Upper lobe of left lung (tissue), 4 donors: ENCODE measurements around the gene TMEM174.

Source experiments
- EP300 ChIP-seq, 4 donors: sonication (generic); formaldehyde crosslinking; IDR thresholded peaks; one replicate each; pipeline ENCODE4 v1.5.1; 2017; ENCODE audit warnings: antibody characterized with exemption in 4 of 4, control low read depth in 2 of 4
- POLR2A ChIP-seq, 4 donors: fragments of 450-650 bp; IDR thresholded peaks; one replicate each; pipeline ENCODE4 v1.5.1; 2016 to 2017; ENCODE audit warnings: antibody characterized with exemption in 4 of 4, mild to moderate bottlenecking in 2 of 4
- POLR2AphosphoS5 ChIP-seq, 2 donors: sonication (generic); formaldehyde crosslinking; IDR thresholded peaks; one replicate each; pipeline ENCODE4 v1.5.1; 2017; ENCODE audit warnings: antibody characterized with exemption in 2 of 2
- TF ChIP-seq, protein P1 (sequence below), 6 experiments: fragments of 450-650 bp in 4 of 6; fragments of 200-600 bp in 2 of 6; sonication (generic) in 2 of 6; IDR thresholded peaks; one replicate each; pipeline ENCODE4 v1.5.1; 2016 to 2019; ENCODE audit warnings: antibody characterized with exemption in 6 of 6

DNA sequence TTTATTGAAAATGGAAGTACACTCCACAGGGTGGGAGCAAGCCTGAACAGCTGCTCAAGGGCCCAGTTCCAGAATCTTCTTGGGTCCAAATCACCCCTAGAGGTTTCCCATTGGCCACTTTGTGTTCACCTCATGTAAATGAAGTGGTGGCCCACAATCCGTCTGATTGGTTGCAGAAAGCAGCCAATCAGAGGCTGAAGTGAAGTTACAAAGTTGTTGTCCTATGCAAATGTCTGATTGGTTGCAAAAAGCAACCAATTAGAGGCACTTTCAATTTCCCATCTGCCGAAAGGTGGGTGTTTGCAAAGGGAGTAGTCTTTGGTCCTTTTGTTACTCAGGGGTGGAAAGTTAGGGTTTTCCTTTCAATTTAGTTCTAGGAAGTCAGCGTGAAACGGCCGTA is 43.9 kb upstream of the TMEM174 start:
- TF ChIP-seq, protein P1, sequence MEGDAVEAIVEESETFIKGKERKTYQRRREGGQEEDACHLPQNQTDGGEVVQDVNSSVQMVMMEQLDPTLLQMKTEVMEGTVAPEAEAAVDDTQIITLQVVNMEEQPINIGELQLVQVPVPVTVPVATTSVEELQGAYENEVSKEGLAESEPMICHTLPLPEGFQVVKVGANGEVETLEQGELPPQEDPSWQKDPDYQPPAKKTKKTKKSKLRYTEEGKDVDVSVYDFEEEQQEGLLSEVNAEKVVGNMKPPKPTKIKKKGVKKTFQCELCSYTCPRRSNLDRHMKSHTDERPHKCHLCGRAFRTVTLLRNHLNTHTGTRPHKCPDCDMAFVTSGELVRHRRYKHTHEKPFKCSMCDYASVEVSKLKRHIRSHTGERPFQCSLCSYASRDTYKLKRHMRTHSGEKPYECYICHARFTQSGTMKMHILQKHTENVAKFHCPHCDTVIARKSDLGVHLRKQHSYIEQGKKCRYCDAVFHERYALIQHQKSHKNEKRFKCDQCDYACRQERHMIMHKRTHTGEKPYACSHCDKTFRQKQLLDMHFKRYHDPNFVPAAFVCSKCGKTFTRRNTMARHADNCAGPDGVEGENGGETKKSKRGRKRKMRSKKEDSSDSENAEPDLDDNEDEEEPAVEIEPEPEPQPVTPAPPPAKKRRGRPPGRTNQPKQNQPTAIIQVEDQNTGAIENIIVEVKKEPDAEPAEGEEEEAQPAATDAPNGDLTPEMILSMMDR (IDR thresholded peaks at IDR 0.05): no peak
- TF ChIP-seq POLR2A (IDR thresholded peaks at IDR 0.05) (no peak), POLR2AphosphoS5 (IDR thresholded peaks at IDR 0.05) (no peak), EP300 (IDR thresholded peaks at IDR 0.05) (no peak)
